Measurements from ENCODE around the gene WHAMM. TPM values are rescaled to one million over a fixed set of nuclear protein-coding genes. Genes with fewer than 3 reads are reported as not detected.

The WHAMM gene
- total RNA-seq, 2 experiments from 2014 or later: 8.6 to 13.6 TPM

- Histone ChIP-seq H3K27ac (ENCODE audit: low read depth, low read length, poor library complexity, severe bottlenecking) (no peak overlapping the region), H3K9me2 (ENCODE audit: insufficient read depth, low read length) (no peaks in the 10 kb centered on the region), H4K20me1 (ENCODE audit: insufficient read depth, low read length) (no peaks in the 10 kb centered on the region), H3K4me2 (ENCODE audit: low read length) (no peak overlapping the region), H2AFZ (ENCODE audit: low read length) (no peak overlapping the region), H3K4me1 (ENCODE audit: insufficient read depth, low read length, poor library complexity, severe bottlenecking) (no peaks in the 10 kb centered on the region), H3K79me2 (ENCODE audit: insufficient read depth, low read depth, low read length) (no peaks in the 10 kb centered on the region), H3K9me3 (ENCODE audit: low read length) (no peaks in the 10 kb centered on the region), H3K36me3 (ENCODE audit: insufficient read depth, low read length) (peaks cover 15% of the 10 kb centered on the region), H3K4me3 (ENCODE audit: low read depth, low read length, poor library complexity, severe bottlenecking) (no peak overlapping the region)
- DNase-seq (ENCODE audit: low spot score): no peak
- BruUV-seq (replicated peaks): no TSS peak
- TF ChIP-seq EZH2phosphoT487 (IDR thresholded peaks at IDR 0.05; ENCODE audit: borderline replicate concordance, low read depth, low read length) (no peak), CTCF (conservative IDR thresholded peaks at IDR 0.05; ENCODE audit: low read length) (no peak)
- intact Hi-C loops (cut with micrococcal nuclease; ENCODE audit: unreplicated experiment): no loop called here
- ChIA-PET CTCF (ENCODE audit: unreplicated experiment) (no interaction called here), POLR2A (interaction anchor here (0.6 to 0.8 kb wide), 3 partner anchors 15 to 551 kb away, joined by 3 to 6 read pairs (median 4); no protein-coding TSS in a partner anchor)
Measured at GRCh38 chr15:82767163-82767829, 42.1 kb upstream of the WHAMM start.

- no peaks in the 10 kb centered on the region for H3K79me2 ChIP-seq (ENCODE audit: insufficient read depth, low read depth, low read length)
- CTCF ChIA-PET (ENCODE audit: unreplicated experiment): no interaction called here
- no TSS peak for BruUV-seq (replicated peaks)
Measured at GRCh38 chr15:82768414-82769054, 40.9 kb upstream of the WHAMM start.

More at GRCh38 chr15:82768414-82769054, 40.9 kb upstream of the WHAMM start:
- no peak overlapping the region for H3K27ac ChIP-seq (ENCODE audit: low read depth, low read length, poor library complexity, severe bottlenecking)
- no peaks in the 10 kb centered on the region for H3K9me3 ChIP-seq (ENCODE audit: low read length)
- intact Hi-C loops (cut with micrococcal nuclease; ENCODE audit: unreplicated experiment): no loop called here
- peaks cover 8% of the 10 kb centered on the region for H3K36me3 ChIP-seq (ENCODE audit: insufficient read depth, low read length)
- H3K4me1 ChIP-seq (ENCODE audit: insufficient read depth, low read length, poor library complexity, severe bottlenecking): no peaks in the 10 kb centered on the region
- no peak overlapping the region for H3K4me3 ChIP-seq (ENCODE audit: low read depth, low read length, poor library complexity, severe bottlenecking)
- POLR2A ChIA-PET: no interaction called here
- no peak for DNase-seq (ENCODE audit: low spot score)
- no peak overlapping the region for H2AFZ ChIP-seq (ENCODE audit: low read length)
- no peaks in the 10 kb centered on the region for H3K9me2 ChIP-seq (ENCODE audit: insufficient read depth, low read length)
- H4K20me1 ChIP-seq (ENCODE audit: insufficient read depth, low read length): no peaks in the 10 kb centered on the region
- TF ChIP-seq CTCF (conservative IDR thresholded peaks at IDR 0.05; ENCODE audit: low read length): no peak
- TF ChIP-seq EZH2phosphoT487 (IDR thresholded peaks at IDR 0.05; ENCODE audit: borderline replicate concordance, low read depth, low read length): no peak
- H3K4me2 ChIP-seq (ENCODE audit: low read length): no peak overlapping the region
